ENCODE data around the gene ANO3. TPM values are rescaled to one million over a fixed set of nuclear protein-coding genes. Genes with fewer than 3 reads are reported as not detected.
A peak's percentile ranks its signal among the peaks of the same experiment; 100 is the strongest.

The ANO3 gene
- total RNA-seq, 4 donors from 2014 or later, result 0.13 to 0.63 (median 0.52) TPM

DNA sequence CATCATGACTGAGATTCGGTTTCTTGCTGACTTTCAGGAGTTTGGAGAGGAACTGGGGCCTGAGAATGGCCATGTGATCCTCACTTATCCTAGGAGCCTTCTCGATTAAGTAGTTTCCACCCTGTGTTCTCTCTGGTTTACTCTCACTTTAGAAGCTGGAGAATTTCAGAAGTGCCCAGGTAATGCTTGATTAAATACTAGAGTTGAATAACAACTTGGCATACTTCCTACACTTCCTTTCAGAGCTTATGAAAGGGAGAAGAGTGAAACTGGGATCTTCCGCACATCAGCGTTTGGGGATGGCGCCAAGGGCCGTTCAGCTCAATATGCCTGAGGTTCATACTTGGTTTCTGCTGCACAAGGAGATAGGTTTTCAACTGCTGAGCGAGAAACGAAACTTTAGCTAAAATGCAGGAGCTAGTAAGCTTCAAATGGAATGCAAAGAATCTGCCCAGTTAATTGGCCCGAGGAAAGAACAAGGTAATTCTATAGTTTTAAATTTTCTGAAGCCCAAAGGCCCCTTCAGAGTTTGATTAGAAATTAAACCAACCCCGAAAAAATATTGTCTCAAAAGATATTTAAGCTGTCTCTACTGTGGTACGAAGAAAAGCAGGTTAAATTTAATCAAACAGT lies 241.0 kb downstream of the ANO3 start:
- WGBS, 2 donors, result 29 to 32% methylated on average over 11 of the region's 11 CpGs
- H3K4me1 ChIP-seq, result peaks cover 31 to 37% of the 10 kb centered on the region in 2 donors
- peak in 1 of 2 donors; percentile 57 for TF ChIP-seq POLR2A (IDR thresholded peaks at IDR 0.05)
- no peak for TF ChIP-seq CTCF (IDR thresholded peaks at IDR 0.05)

DNA sequence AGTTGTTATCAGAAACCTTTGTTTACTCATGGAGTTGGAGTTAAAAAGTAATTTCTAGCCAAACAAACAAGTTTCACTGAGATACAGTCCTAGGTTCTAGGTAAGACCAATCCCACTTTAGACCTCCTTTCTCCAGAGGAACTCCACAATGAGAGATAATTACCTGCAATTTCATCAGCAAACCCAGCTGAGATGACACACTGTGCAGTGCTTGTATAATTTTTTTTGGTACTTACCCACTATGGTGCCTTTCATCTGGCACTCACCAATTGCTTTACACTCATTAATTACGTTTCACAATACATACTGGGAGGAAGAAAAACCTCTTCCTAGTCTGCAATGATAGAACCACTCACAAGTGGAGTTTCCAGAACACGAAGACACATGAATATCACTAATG lies 242.0 kb downstream of the ANO3 start:
- no peaks in the 10 kb centered on the region for H3K27me3 ChIP-seq
- no peak overlapping the region for H3K4me3 ChIP-seq (replicated peaks in 1 of 3)
- H3K9me3 ChIP-seq, result no peaks in the 10 kb centered on the region
- intact Hi-C loops (cut with DNase I), result no loop called here
- DNase-seq, result no peak
- H3K36me3 ChIP-seq, result no peaks in the 10 kb centered on the region
- H3K4me1 ChIP-seq, result peaks cover 26 to 34% of the 10 kb centered on the region in 2 donors
- H3K27ac ChIP-seq, result peak overlapping the region; percentile 81 to 96 (median 95)
- TF ChIP-seq CTCF (IDR thresholded peaks at IDR 0.05), result no peak
- TF ChIP-seq POLR2A (IDR thresholded peaks at IDR 0.05), result no peak
- 87 to 91% methylated on average over 2 of the region's 2 CpGs for WGBS, 2 donors

More for the DNA sequence above, 241.0 kb downstream of the ANO3 start:
- H3K27ac ChIP-seq, result peak overlapping the region; percentile 81 to 96 (median 95)
- no peak overlapping the region for H3K4me3 ChIP-seq (replicated peaks in 1 of 3)
- no peaks in the 10 kb centered on the region for H3K27me3 ChIP-seq
- DNase-seq, result peak; percentile 82 to 86
- intact Hi-C loops (cut with DNase I), result no loop called here
- H3K36me3 ChIP-seq, result no peaks in the 10 kb centered on the region
- H3K9me3 ChIP-seq, result no peaks in the 10 kb centered on the region

DNA sequence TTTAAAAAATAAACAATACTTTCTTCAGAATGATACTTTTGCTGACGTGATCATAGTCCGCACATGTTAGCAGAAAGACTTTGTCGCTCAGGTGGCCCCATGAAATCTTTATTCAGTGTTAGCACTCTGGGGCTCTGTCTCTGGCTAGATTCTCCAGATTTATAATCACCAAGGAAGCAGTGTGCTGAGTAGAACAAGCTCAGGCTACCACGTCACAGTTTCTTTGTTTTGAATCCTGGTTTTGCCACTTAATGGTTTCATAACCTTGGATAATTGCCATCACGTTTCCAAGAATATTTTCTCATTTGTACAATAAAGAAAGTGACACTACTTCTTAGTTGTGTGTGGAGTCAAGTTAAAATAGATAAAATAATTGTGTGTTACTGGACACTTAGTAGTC lies 244.0 kb downstream of the ANO3 start:
- peak overlapping the region; percentile 28 to 44 (median 31) for H3K27ac ChIP-seq
- no peaks in the 10 kb centered on the region for H3K9me3 ChIP-seq
- intact Hi-C loops (cut with DNase I), result no loop called here
- H3K27me3 ChIP-seq, result no peaks in the 10 kb centered on the region
- no peak overlapping the region for H3K4me3 ChIP-seq (replicated peaks in 1 of 3)
- DNase-seq, result no peak
- H3K4me1 ChIP-seq, result peaks cover 41 to 42% of the 10 kb centered on the region in 2 donors
- TF ChIP-seq CTCF (IDR thresholded peaks at IDR 0.05) (no peak), POLR2A (IDR thresholded peaks at IDR 0.05) (peak in 1 of 2 donors; percentile 33)
- H3K36me3 ChIP-seq, result no peaks in the 10 kb centered on the region
- 60 to 66% methylated on average over 5 of the region's 5 CpGs for WGBS, 2 donors

- WGBS, 2 donors, result 23 to 24% methylated on average over 1 of the region's 1 CpG
- peaks cover 46 to 55% of the 10 kb centered on the region in 2 donors for H3K4me1 ChIP-seq
- no peaks in the 10 kb centered on the region for H3K36me3 ChIP-seq
- DNase-seq, result no peak
- TF ChIP-seq CTCF (IDR thresholded peaks at IDR 0.05), result no peak
- TF ChIP-seq POLR2A (IDR thresholded peaks at IDR 0.05), result no peak
- intact Hi-C loops (cut with DNase I), result no loop called here
- no peaks in the 10 kb centered on the region for H3K9me3 ChIP-seq
- no peaks in the 10 kb centered on the region for H3K27me3 ChIP-seq
- H3K4me3 ChIP-seq (replicated peaks in 1 of 3), result no peak overlapping the region
- H3K27ac ChIP-seq, result peak overlapping the region; percentile 32 to 96 (median 77)
Observed at GRCh38 chr11:26578998-26579661, 247.2 kb downstream of the ANO3 start.

- TF ChIP-seq POLR2A (IDR thresholded peaks at IDR 0.05) (no peak), CTCF (IDR thresholded peaks at IDR 0.05) (no peak)
- DNase-seq, result no peak
- Histone ChIP-seq H3K9me3 (no peaks in the 10 kb centered on the region), H3K36me3 (no peaks in the 10 kb centered on the region), H3K4me3 (replicated peaks in 1 of 3) (no peak overlapping the region), H3K27me3 (no peaks in the 10 kb centered on the region), H3K27ac (peak overlapping the region; percentile 32 to 96 (median 77)), H3K4me1 (peaks cover 50 to 56% of the 10 kb centered on the region in 2 donors)
- 64 to 69% methylated on average over 2 of the region's 2 CpGs for WGBS, 2 donors
- intact Hi-C loops (cut with DNase I), result no loop called here
Observed at GRCh38 chr11:26579683-26580082, 247.8 kb downstream of the ANO3 start.

Measured in thyroid gland (tissue), 4 donors.